ENCODE results near the gene PHF13.
"Not testable (repeated sequence)": the region's sequence is repeated elsewhere in the genome, so short reads cannot be mapped to it uniquely, and the experiment has no call there.

The PHF13 gene

DNA sequence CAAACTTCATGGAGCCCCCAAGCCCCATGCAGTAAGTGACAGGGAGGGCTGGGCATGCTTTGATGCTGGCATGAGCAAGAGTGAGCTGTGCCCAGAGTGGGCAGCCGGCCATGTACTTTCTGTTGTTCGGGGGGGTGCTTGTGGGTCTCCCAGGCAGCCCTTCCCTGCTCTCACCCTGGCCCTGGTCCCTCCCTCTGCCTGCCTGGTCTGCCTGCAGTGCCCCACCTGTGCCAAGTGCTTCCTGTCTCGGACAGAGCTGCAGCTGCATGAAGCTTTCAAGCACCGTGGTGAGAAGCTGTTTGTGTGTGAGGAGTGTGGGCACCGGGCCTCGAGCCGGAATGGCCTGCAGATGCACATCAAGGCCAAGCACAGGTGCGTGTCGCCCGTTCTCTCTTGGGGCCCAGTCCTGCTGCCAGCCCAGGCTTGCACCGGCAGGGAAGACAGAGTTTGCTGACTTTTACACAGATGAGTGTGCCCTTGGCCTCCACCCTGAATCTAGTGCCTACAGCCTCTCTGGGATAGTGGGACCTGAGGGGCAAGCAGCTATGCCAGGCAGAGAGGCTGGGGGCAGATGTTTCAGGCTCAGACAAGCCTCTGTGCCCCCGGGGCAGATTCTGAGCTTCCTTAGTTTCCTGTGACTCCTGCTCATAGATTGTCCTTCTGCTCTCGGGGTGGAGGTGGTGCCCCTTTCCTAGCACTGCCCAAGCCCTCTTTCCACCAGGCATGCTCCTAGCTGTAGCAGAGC is 26.1 kb upstream of the PHF13 start:
- peak; percentile 64 for DNase-seq (ENCODE audit: low spot score)

DNA sequence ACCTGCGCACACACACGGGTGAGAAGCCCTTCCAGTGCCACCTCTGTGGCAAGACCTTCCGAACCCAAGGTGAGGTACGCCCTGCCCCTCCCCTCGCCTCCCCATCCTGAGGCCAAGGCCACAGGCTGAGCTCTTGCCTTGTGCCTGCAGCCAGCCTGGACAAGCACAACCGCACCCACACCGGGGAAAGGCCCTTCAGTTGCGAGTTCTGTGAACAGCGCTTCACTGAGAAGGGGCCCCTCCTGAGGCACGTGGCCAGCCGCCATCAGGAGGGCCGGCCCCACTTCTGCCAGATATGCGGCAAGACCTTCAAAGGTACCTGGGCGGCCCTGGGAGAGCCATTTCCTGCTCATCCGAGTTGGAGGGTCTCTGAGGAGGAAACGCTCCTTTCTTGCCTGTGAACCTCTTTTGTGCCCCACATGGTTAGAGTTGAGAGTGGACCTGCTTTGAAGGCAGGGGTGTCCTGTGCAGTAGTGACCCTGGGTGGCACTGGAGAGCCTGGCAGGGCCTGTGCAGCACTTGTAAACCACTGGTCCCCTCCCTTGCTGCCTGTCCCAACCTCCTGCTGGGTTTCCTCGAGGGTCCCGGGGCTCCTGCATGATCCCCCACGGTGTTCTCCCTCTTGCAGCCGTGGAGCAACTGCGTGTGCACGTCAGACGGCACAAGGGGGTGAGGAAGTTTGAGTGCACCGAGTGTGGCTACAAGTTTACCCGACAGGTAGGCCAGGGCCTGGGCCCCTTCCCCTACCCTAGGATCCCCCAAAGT is 25.2 kb upstream of the PHF13 start:
- DNase-seq (ENCODE audit: low spot score), result no peak

DNA sequence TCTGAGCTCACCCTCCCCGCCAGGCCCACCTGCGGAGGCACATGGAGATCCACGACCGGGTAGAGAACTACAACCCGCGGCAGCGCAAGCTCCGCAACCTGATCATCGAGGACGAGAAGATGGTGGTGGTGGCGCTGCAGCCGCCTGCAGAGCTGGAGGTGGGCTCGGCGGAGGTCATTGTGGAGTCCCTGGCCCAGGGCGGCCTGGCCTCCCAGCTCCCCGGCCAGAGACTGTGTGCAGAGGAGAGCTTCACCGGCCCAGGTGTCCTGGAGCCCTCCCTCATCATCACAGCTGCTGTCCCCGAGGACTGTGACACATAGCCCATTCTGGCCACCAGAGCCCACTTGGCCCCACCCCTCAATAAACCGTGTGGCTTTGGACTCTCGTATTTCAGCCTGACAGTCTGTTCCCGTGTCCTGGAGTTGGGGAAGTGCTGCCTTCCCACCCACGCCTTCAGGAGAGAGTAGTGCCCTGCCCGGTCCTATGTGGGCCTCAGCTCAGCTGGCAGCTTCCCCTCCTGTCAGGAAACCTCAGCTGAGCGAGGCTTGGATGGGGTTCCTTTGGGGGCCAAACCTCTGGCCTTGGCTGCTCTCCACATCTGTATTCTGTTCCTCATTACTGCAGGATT is 24.5 kb upstream of the PHF13 start:
- DNase-seq (ENCODE audit: low spot score), result no peak

DNA sequence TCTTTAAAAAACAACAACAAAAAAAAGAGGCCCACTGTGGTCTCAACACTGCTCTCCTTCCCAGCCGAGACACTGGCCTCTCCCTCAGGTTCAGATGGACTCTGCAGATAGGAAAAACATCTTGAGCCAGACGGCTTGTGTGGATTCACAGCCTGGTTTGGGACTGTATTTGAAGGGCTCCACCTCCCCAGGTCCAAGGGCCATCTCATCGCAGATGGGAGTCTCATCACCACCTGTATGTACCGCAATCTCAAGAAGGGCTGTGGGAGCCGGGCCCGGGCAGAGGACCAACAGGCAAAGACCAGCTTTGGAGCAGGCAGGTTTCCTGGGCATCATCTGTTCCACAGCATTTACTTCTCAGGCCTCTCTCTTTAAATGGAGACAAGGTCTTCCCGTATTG is 23.5 kb upstream of the PHF13 start:
- no peak for DNase-seq (ENCODE audit: low spot score)

DNA sequence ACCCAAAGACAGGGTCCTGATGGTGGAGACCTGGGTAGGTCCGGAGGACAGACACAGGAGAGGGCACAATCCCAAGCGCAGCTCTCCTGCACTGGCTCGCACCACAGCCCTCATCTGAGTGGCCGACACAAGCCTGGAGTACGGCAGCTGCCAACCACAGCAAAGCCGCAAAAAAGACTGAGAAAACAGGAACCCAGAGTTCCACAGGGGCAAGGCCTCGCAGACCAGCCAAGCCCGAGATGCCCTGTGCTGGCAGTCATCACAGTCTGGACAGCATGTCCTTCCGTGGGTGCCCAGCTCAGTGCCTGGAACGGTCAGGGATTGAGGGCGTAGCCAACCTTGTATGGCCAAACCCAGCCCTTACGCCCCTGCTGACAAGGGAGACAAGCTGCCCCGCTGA is 22.3 kb upstream of the PHF13 start:
- no peak for DNase-seq (ENCODE audit: low spot score)

DNA sequence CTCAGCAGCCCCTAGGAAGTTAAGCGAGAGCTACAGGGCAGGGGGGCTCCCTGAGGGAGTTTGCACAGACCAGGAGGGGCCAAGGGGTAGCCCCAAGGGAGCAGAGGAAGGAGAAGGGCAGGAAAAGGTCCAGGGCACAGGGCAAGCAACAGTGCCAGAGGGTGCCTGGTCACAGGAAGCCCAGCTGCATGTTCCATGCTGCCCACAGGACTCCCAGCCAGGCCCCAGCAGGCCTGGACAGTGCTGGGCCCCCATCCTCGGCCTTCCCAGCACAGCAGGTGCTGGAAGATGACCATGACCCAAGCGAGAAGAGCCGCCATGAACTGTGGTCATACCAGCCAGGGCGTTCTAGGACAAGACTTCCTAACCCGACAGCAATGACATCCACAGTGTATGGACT is 21.9 kb upstream of the PHF13 start:
- DNase-seq (ENCODE audit: low spot score), result no peak

DNA sequence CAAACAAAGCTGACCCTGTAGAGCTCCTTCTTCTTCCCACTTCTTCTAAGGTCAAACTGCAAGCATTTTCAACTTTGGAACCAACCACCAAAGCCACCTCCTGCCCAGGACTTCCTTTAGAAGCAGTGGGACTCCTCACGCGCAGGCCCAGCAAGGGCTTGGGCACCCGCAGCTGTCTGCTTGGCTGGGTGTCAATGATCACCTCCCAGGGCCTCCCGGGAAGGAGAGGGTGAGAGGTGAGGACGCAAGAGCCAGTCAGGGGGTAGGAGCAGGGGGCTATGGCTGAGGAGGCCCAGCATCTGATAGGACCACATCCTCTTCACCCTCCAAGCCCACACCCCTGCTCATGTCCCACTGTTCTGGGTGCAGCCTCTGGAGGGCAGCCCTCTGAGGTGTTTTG is 21.1 kb upstream of the PHF13 start:
- no peak for DNase-seq (ENCODE audit: low spot score)

DNA sequence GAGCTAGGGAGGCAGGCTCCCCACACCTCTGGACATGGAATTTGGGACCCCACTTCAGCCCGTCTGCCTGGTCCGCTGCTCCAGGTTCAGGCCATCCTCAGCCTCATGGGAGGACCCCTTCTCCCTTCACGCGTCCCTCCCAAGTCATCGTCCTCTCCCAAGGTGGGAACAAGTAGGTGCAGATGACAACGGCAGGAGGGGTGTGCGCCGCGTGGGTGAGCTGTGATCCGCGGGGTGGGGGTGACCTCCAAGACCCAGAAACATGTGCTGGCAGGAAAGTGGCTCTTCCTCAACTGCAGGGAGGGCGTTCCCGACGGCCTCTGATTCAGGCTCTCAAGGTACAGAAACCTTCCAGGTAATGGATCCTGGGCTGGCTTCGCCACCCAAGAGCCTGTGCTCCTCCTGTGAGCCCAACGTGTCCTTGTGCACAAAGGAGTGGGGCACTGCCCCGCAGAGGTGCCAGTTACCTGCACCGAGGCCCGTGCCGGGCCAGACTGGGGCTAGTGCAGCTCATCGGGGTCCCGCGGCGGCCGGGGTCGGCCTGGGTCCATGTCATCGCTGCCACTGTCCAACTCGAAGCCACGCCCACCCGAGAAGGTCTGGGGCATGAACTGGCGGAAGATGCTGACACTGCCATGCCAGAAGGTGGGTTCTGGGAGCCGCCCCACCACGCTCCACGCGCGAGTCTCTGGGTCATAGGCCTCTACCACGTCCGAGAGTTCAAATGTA is 20.5 kb upstream of the PHF13 start:
- no peak for DNase-seq (ENCODE audit: low spot score)

DNA sequence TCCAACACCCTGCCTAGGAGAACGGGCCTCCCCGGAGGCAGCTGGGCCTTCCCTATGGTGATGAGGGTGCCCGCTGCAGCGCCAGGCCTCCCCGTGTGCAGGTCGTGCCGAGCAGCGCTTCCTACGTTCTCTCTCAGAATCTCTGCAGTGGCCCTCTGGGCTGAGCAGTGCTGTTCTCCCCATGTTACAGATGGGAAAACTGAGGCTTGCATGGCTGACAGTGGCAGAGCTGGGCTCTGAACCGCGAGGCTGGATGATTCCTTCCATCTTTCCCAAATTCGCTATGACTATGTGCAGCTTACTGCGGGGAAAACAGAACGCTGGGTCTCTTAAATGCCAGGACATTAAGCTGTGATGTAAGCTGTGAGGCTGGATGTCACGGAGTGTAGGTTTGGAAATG is 19.7 kb upstream of the PHF13 start:
- DNase-seq (ENCODE audit: low spot score), result no peak

DNA sequence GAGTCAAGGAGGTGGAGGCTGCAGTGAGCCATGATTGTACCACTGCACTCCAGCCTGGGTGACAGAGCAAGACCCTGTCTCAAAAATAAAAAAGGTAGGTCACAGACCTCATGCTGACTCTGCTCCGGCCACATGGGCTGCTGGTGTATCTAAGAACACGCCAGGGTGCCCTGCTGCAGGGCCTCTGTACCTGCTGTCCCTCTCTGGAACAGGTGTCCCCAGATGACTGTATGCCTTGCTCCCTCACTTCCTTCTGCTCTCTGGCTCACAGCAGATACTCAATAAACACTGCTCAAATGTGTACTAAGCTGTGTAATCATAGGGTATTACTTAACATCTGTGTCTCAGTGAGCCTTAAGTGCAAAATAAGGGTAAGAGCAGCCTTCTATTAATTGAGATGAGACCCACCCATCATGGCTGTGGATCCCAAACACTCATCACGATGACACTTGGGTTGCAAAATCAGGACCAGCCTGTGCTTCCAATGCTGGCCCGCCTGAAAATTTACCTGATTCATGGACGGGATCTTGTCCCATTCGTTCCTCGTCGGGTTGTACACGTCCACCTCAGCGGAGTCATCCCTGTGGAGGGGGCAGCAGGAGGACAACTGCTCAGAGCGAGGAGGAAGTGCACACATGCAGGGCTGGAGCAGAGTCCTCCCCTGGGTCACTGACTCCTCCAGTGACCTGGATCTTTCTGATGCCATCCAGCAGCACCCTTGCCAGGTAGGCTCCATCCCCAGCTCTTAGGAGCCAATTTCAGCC is 18.4 kb upstream of the PHF13 start:
- DNase-seq (ENCODE audit: low spot score), result no peak

DNA sequence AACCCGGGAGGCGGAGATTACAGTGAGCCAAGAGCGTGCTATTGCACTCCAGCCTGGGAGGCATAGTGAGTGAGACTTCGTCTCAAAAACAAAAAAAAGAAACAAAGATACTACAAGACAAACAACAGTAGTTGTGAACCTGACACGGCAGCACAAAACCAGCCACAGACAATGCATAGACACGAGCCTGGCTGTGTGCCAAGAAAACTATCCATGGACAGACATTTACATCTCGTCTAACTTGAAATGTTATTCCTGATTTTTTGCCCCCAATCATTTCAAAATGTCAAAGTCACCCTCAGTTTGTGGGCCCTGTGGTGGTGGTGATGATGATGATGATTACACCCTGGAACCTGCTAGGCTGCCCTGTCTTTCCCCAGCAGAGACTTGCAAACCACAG is 17.2 kb upstream of the PHF13 start:
- no peak for DNase-seq (ENCODE audit: low spot score)

DNA sequence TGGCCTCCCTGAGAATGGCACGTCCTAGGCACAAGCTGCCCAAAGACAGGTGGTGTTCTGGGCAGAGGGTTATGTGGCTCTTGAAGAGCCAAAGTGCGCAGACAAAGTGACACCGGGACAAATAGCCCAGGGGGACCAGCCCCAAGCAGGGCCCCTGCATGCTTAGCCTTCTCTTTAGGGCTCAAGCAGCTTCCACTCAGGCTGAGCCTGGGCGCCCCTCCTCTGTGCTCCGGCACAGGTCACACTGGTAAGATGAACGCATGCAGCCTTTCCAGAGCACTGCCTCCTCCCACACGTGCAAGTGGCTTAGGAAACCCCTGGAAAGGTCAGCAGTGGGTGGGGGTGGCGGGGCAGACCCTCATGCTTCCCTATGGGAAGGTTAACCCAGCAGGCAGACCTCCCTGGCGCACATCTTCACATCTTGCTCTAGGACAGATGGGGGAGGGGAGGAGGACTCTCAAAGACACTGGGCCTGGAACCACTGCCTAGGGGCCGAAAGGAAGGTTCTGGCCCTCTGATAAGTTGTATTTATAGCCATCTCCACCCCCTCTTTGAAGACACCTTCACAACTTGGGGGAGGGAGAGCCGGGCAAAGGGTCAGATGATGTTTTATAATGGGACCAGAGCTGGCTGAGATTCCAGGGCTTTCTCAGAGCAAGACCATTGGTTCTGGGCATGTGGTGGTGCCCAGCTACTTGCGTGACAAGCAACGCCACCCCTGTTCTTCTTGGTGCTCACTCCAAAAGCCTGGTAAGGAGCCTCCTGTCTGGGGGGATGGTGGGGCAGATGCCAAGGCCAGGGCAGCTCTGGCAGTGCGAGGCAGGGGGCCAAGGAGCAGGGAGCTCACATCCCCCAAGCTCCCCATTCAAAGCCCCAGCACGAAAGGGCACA is 16.4 kb upstream of the PHF13 start:
- no peak for DNase-seq (ENCODE audit: low spot score)

DNA sequence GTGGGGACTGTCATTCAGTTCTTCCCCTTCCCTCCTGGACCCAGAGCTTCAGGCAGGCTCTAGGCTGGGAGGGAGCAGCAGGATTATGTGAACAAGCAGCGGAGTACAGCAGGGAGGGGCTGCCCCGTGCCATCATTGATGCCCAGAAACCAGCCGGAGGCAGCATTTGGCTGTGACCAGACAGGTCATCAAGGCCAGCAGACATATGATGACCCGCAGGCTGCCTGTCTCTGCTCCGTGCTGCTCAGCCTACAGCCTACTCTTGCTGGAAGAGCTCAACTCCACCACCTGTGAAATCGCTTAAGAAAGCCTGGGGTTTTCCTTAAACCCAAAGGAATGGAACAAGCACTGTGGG is 15.8 kb upstream of the PHF13 start:
- no peak for DNase-seq (ENCODE audit: low spot score)

DNA sequence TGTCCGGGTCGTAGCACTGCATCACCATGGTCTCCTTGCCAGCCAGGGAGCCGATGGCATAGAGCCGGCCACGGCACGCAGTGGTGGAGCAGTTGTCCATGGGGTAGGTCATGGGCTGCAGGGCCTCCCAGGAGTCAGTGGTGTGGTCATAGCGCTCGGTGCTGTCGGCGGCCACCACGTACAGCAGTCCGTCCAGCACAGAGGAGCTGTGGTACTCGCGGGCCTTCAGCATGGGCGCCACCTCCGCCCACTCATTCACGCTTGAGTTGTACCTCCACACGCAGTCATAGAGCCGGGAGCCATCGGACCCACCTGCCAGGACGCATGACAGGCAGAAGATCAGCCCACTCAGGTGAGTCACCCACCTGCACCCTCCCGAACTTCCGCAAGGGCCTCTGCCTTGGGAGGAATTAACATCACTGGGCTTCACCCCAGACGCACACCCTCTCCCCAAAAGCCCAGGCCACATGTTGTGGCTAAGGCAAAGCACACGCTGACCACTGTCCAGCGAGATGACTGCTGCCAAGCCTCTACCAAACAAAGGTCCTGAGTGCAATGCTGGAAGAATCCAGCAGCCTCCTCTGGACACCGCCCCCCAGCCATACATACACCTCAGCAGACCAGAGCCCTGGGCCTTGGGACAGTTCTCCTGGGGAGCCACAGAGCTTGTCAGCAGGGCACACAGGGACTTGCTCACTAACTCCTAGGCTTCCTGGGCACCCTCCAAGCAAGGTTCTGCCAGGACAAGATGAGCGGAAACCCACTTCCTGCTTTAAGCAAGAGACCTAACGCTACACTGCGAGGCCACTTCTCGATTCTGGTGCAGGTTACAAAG is 14.2 kb upstream of the PHF13 start:
- DNase-seq (ENCODE audit: low spot score), result peak; percentile 41

DNA sequence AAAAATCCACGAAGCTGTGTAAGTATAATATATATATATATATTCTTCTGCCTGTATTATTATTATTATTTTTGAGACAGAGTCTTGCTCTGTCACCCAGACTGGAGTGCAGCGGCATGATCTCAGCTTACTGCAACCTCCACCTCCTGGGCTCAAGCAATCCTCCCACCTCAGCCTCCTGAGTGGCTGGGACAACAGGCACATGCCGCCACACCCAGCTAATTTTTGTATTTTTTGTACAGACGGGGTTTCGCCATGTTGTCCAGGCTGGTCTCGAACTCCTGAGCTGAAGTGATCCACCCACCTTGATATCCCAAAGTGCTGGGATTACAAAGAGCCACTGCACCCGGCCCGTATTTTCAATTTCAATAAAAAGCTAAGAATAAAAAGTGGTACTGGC is 13.5 kb upstream of the PHF13 start:
- DNase-seq (ENCODE audit: low spot score), result not testable (repeated sequence)

DNA sequence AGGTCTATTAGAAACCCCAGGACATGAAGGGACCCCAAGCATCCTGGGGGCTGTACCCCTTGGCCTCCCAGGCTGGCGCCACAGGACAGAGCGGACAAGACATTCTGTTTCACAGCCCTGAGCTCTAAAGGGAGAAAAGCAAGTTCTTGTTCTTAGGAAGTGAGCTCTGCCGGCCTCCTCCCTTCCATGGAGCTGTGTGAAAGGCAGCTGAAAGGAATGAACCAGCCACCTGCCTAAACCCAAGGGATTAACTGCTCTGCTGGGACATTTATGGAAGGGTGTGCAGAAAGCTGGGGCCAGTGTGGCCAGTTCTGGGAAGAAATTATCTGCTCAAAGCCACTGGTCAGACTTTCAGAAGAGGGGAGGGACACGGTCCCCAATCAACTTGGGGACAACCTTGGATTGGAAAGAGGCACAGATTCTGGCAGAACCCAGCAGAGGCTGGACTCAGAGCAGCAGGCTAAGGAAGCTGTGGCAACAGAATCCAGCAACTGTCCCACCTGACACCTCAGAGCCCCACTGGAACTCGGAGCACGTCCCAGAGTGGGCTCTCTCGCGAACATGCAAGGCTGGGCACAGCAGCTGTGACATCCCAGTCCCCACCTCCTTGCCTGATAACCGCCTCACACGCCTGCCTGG is 13.0 kb upstream of the PHF13 start:
- DNase-seq (ENCODE audit: low spot score), result no peak

DNA sequence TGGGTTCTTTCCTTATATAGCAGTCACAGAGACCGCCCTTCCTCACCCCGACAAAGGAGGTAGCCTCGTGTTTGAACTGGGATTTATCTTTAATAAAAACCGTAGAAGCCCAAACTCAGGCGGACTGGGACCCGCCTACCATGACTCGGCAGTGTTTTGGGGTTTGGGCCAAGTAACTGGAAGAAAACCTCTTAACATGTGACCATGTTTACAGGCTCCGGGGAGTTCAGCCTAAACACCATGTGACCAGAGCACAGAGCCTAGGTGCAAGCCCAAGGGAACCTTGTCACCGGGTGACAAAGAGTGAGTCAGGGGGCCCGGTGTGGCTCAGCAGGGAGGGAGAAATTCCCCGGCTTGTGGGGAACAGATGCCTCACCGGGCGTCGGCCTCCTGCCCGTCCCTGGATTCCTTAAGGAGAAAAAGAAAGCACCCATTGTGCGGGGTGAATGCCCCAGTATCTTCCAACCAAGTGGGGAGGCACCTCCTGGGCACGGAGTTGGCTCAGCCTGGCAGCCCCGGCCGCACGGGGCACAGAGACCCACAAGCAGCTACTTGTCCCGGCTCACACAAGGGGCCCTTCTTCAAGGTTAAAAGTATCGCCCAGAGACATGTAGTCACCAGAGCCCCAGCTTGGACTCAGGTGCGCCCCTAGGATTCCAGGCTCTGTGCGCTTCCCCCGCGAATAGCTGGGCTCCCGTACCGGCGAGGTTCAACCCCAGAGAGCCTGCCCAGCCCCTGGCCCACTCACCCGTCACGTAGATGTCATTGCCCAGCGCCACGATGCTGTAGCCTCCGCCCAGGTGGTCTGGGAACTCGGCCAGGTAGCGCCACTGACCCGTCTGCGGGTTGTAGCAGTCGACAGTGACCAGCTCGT is 12.2 kb upstream of the PHF13 start:
- peak; percentile 91 for DNase-seq (ENCODE audit: low spot score)

DNA sequence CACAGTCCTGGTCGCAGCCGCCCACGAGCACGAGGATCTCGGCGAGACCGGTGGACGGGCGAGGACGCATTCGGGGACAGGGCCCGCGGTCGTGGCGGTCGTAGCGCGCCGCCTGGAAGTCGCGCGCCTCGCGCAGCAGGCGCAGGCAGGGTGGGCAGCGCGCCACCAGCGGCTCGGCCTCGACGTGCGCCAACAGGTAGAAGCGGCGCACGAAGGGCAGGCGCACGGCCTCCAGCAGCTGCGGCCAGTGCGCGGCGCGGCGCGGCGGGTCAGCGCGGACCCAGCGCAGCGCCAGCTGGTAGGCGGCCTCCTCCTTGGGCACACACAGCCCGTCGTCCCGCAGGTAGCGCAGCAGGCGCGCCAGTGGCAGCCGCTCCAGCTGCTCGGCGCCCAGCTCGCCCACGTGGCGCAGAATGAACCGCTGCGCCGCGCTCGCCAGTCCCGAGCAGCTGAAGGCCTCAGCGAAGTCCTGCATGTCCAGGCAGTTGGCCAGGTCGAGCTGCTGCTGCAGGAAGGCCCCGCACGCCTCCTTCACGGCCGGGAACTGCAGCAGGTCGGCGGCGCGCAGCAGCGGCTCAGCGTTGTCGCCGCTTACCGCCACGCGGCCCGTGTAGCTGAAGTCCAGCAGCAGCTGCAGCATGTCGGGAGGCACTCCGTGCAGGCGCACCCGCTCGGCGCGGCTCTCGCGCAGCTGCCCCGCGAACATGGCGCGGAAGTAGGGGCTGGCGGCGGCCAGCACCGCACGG is 11.4 kb upstream of the PHF13 start:
- no peak for DNase-seq (ENCODE audit: low spot score)
